Sigmoid colon (tissue), 7 donors: ENCODE measurements around the gene ZNF132. TPM values are rescaled to one million over a fixed set of nuclear protein-coding genes. Genes with fewer than 3 reads are reported as not detected.
A peak's percentile ranks its signal among the peaks of the same experiment; 100 is the strongest.

Source experiments
- DNase-seq: peaks from one replicate; pipeline ENCODE4 v3.0.0-alpha.2; 2019
- H3K27ac ChIP-seq, 4 donors: fragments of 200-600 bp; sonication (generic); one replicate each; pipeline ENCODE4 v1.5.1; 2016 to 2019; ENCODE audit warnings: mild to moderate bottlenecking in 1 of 4
- H3K27me3 ChIP-seq, 3 donors: fragments of 200-600 bp; sonication (generic); one replicate each; pipeline ENCODE4 v1.5.1; 2019; ENCODE audit warnings: mild to moderate bottlenecking in 1 of 3
- H3K36me3 ChIP-seq, 4 donors: fragments of 200-600 bp; sonication (generic); one replicate each; pipeline ENCODE4 v1.5.1; 2016 to 2019
- H3K4me1 ChIP-seq, 4 donors: fragments of 200-600 bp; sonication (generic); one replicate each; pipeline ENCODE4 v1.5.1; 2017 to 2019
- H3K4me3 ChIP-seq, 4 donors: fragments of 200-600 bp; sonication (generic); one replicate each; pipeline ENCODE4 v1.5.1; 2017 to 2019; ENCODE audit warnings: mild to moderate bottlenecking in 2 of 4, moderate library complexity in 1 of 4
- H3K9me3 ChIP-seq, 4 donors: fragments of 200-600 bp in 3 of 4; sonication (generic) in 3 of 4; one replicate each; pipeline versions ENCODE4 v1.5.1 to v1.6.1; 2013 to 2019
- CTCF ChIP-seq, 4 experiments: fragments of 450-650 bp in 3 of 4; fragments of 200-600 bp in 1 of 4; IDR thresholded peaks; one replicate each; pipeline ENCODE4 v1.5.1; 2016 to 2019; ENCODE audit warnings: antibody characterized with exemption in 4 of 4, mild to moderate bottlenecking in 3 of 4, moderate library complexity in 2 of 4
- EP300 ChIP-seq, 4 donors: sonication (generic); formaldehyde crosslinking; IDR thresholded peaks; one replicate each; pipeline ENCODE4 v1.6.1; 2017; ENCODE audit warnings: antibody characterized with exemption in 4 of 4
- POLR2A ChIP-seq, 2 donors: fragments of 450-650 bp; IDR thresholded peaks; one replicate each; pipeline ENCODE4 v1.6.1; 2016; ENCODE audit warnings: antibody characterized with exemption in 2 of 2, mild to moderate bottlenecking in 2 of 2, moderate library complexity in 2 of 2
- POLR2AphosphoS5 ChIP-seq, 4 donors: sonication (generic); formaldehyde crosslinking; IDR thresholded peaks; one replicate each; pipeline ENCODE4 v1.6.1; 2017; ENCODE audit warnings: antibody characterized with exemption in 4 of 4
- WGBS, 2 donors: extraction: QIAGEN DNeasy Blood & Tissue Kit; methylation state at CpG; one replicate each; pipeline ENCODE4 v1.1.7; 2013; 5-methylcytosine and 5-hydroxymethylcytosine counted together
- intact Hi-C: fragments of 100-400 bp; cut with DNase I; formaldehyde crosslinking; loops from one replicate; pipeline ENCODE4 v1.15.1; 2023
- polyA plus RNA-seq, 3 donors: library from polyadenylated mRNA; stranded (reverse); fragments of 200-250 nt; gene quantifications; one replicate each; pipeline ENCODE4 v1.2.3, GENCODE V29; 2013
- total RNA-seq, 4 donors: library from RNA; depleted of rRNA; stranded (reverse); fragments of >200 nt; gene quantifications; one replicate each; pipeline ENCODE4 v1.1.0, GENCODE V29; 2016
- donor health status: healthy with polysubstance abuse.
- donor health status: Bipolar disorder and iron deficiency.
- donor health status: healthy.

ZNF132 gene
- total and polyA plus RNA-seq, 7 donors, result 0.60 to 12.2 (median 5.7) TPM; not detected in 1

GRCh38 chr19:58480481-58480830 is 40.5 kb upstream of the ZNF132 start:
- TF ChIP-seq EP300 (IDR thresholded peaks at IDR 0.05), result no peak
- no peak for TF ChIP-seq POLR2A (IDR thresholded peaks at IDR 0.05)
- TF ChIP-seq CTCF (IDR thresholded peaks at IDR 0.05), result no peak
- TF ChIP-seq POLR2AphosphoS5 (IDR thresholded peaks at IDR 0.05), result no peak
- no peaks in the 10 kb centered on the region for H3K27me3 ChIP-seq
- H3K4me1 ChIP-seq, result peaks cover 0 to 13% (median 13%) of the 10 kb centered on the region in 4 donors
- H3K27ac ChIP-seq, result no peak overlapping the region
- 93 to 94% methylated on average over 20 of the region's 20 CpGs for WGBS, 2 donors
- H3K9me3 ChIP-seq, result no peaks in the 10 kb centered on the region
- no peak overlapping the region for H3K4me3 ChIP-seq
- intact Hi-C loops, result no loop called here
- no peak for DNase-seq
- peaks cover 0 to 32% (median 8%) of the 10 kb centered on the region in 4 donors for H3K36me3 ChIP-seq

GRCh38 chr19:58479736-58480480 is 40.0 kb upstream of the ZNF132 start:
- Histone ChIP-seq H3K4me3 (no peak overlapping the region), H3K4me1 (peaks cover 0 to 19% (median 18%) of the 10 kb centered on the region in 4 donors), H3K36me3 (peaks cover 0 to 32% (median 8%) of the 10 kb centered on the region in 4 donors), H3K9me3 (no peaks in the 10 kb centered on the region), H3K27me3 (no peaks in the 10 kb centered on the region), H3K27ac (no peak overlapping the region)
- TF ChIP-seq CTCF (IDR thresholded peaks at IDR 0.05), result no peak
- TF ChIP-seq POLR2A (IDR thresholded peaks at IDR 0.05), result no peak
- no peak for TF ChIP-seq POLR2AphosphoS5 (IDR thresholded peaks at IDR 0.05)
- no peak for TF ChIP-seq EP300 (IDR thresholded peaks at IDR 0.05)
- no peak for DNase-seq
- 90 to 93% methylated on average over 28 of the region's 28 CpGs for WGBS, 2 donors
- intact Hi-C loops, result no loop called here

DNA sequence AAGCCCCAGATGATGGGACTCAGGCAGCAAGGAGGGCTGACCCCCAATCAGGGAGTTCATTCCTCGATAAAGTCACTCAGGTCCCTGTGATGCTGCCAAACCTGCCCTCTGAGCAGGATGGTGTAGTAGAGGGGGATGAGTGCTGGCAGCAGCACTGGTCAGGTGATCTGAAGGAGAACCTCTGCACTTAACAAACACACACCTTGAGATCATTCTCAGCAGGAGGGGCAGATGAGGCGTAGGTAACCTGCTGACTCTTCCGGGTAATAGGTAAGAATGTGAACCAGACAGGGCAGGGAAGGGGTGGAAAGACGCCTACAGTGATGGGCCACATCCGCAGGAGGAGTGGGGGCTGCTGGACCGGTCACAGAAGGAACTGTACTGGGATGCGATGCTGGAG is 39.4 kb upstream of the ZNF132 start:
- H3K27me3 ChIP-seq, result no peaks in the 10 kb centered on the region
- no peak overlapping the region for H3K4me3 ChIP-seq
- TF ChIP-seq POLR2A (IDR thresholded peaks at IDR 0.05), result no peak
- TF ChIP-seq EP300 (IDR thresholded peaks at IDR 0.05), result no peak
- no peak for TF ChIP-seq POLR2AphosphoS5 (IDR thresholded peaks at IDR 0.05)
- no peak for TF ChIP-seq CTCF (IDR thresholded peaks at IDR 0.05)
- DNase-seq, result no peak
- intact Hi-C loops, result no loop called here
- WGBS, 2 donors, result 87 to 88% methylated on average over 7 of the region's 7 CpGs
- H3K36me3 ChIP-seq, result peaks cover 0 to 32% (median 8%) of the 10 kb centered on the region in 4 donors
- H3K4me1 ChIP-seq, result peaks cover 0 to 22% (median 21%) of the 10 kb centered on the region in 4 donors
- H3K27ac ChIP-seq, result no peak overlapping the region
- H3K9me3 ChIP-seq, result no peaks in the 10 kb centered on the region

DNA sequence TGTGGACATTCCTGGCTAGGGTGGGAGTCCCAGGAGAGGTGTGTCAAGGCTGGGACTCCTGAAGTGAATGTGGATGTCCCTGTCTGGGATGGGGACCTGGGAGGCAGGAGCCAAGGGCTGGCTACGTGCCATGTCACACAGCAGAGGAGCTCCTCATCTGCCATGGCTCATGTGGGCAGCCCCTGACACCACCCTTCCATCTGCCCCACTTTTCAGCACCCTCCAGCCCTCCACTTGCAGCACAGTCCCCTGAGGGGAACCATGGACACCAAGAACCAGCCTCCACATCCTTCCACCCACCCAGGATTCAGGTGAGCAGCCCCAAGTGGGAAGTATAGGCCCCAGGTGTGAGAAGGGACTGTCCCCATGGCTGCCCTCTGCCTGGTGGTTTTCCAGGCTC is 37.9 kb upstream of the ZNF132 start:
- Histone ChIP-seq H3K27me3 (no peaks in the 10 kb centered on the region), H3K4me3 (no peak overlapping the region), H3K4me1 (peaks cover 0 to 22% (median 21%) of the 10 kb centered on the region in 4 donors), H3K36me3 (peaks cover 2 to 39% (median 8%) of the 10 kb centered on the region in 4 donors), H3K27ac (peak overlapping the region in 1 of 4 donors; percentile 92), H3K9me3 (no peaks in the 10 kb centered on the region)
- intact Hi-C loops, result no loop called here
- no peak for DNase-seq
- TF ChIP-seq POLR2AphosphoS5 (IDR thresholded peaks at IDR 0.05) (no peak), EP300 (IDR thresholded peaks at IDR 0.05) (no peak), POLR2A (IDR thresholded peaks at IDR 0.05) (no peak), CTCF (IDR thresholded peaks at IDR 0.05) (no peak)
- 100% methylated on average over 1 of the region's 1 CpG for WGBS, 2 donors
